ENCODE results near the gene RBM18. TPM values are rescaled to one million over a fixed set of nuclear protein-coding genes. Genes with fewer than 3 reads are reported as not detected.

Gene RBM18
- total and polyA plus RNA-seq, 2 experiments from 2014 or later, result 9.3 to 25.5 TPM

DNA sequence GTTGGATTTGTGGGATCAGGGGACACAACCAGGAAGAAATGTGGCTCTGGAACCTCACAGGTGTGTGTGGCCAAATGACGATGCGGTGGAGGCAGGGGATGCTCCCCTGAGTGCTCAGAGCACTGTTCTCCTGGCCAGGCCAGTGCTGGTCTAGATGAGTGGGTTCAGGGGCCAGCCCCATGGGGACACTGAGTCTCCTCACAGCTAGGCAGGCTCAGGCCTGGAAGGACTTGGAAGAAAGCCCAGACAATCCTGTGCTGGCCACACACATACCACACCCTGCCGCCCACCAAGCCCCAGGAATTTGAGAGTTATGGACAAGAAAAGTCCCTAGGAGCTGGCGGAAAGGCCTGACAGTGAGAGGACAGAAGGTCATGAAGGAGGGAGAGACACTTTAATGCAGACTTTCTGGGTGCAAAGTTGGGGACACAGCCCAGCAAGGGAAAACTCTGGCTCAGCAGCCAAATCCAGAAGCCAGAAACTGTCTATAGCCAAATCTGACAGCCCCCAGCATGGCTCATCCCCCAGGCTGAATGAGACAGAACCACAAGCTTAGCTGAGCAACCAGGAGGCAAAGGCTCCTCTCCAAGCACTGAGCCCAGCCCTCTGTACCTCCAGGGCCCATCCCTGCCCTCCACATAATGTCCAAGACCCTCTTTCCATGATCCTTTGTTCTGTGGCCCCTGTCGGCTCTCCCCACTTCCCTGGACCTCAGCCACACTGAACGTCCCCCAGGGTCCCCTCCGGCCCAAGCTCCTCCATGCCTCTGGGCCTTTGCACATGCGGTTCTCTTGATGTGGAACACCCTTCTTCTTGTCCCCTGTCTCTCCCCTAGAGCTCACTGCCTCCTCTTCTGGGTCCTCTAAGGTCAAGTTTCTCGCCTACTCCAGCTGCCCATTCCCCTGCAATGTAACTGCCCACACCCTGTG, 58.3 kb downstream of the RBM18 start:
- H4K20me1 ChIP-seq (replicated peaks; ENCODE audit: insufficient read depth), result no peaks in the 10 kb centered on the region
- no peak overlapping the region for H3K4me2 ChIP-seq
- TF ChIP-seq ZNF114 (CRISPR knock-in tag; IDR thresholded peaks at IDR 0.05) (no peak), EZH2phosphoT487 (IDR thresholded peaks at IDR 0.05; ENCODE audit: unreplicated experiment) (no peak), CREB1 (CRISPR knock-in tag; IDR thresholded peaks at IDR 0.05; ENCODE audit: low read depth) (no peak), EZH2 (IDR thresholded peaks at IDR 0.05; ENCODE audit: low read depth, unreplicated experiment) (no peak), NANOG (IDR thresholded peaks at IDR 0.05; ENCODE audit: borderline replicate concordance) (no peak), JUNB (IDR thresholded peaks at IDR 0.05; ENCODE audit: unreplicated experiment) (no peak), ZNF331 (CRISPR knock-in tag; IDR thresholded peaks at IDR 0.05; ENCODE audit: low read depth) (no peak), STAT1 (IDR thresholded peaks at IDR 0.05; ENCODE audit: unreplicated experiment) (no peak), POLR2AphosphoS5 (IDR thresholded peaks at IDR 0.05; ENCODE audit: low read depth) (no peak)
- TF ChIP-seq, protein P1, sequence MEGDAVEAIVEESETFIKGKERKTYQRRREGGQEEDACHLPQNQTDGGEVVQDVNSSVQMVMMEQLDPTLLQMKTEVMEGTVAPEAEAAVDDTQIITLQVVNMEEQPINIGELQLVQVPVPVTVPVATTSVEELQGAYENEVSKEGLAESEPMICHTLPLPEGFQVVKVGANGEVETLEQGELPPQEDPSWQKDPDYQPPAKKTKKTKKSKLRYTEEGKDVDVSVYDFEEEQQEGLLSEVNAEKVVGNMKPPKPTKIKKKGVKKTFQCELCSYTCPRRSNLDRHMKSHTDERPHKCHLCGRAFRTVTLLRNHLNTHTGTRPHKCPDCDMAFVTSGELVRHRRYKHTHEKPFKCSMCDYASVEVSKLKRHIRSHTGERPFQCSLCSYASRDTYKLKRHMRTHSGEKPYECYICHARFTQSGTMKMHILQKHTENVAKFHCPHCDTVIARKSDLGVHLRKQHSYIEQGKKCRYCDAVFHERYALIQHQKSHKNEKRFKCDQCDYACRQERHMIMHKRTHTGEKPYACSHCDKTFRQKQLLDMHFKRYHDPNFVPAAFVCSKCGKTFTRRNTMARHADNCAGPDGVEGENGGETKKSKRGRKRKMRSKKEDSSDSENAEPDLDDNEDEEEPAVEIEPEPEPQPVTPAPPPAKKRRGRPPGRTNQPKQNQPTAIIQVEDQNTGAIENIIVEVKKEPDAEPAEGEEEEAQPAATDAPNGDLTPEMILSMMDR (conservative IDR thresholded peaks at IDR 0.05; ENCODE audit: low read depth in 2 of 2), result no peak
- TF ChIP-seq, protein P2, sequence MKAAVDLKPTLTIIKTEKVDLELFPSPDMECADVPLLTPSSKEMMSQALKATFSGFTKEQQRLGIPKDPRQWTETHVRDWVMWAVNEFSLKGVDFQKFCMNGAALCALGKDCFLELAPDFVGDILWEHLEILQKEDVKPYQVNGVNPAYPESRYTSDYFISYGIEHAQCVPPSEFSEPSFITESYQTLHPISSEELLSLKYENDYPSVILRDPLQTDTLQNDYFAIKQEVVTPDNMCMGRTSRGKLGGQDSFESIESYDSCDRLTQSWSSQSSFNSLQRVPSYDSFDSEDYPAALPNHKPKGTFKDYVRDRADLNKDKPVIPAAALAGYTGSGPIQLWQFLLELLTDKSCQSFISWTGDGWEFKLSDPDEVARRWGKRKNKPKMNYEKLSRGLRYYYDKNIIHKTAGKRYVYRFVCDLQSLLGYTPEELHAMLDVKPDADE (IDR thresholded peaks at IDR 0.05), result no peak
- TF ChIP-seq, protein P3, sequence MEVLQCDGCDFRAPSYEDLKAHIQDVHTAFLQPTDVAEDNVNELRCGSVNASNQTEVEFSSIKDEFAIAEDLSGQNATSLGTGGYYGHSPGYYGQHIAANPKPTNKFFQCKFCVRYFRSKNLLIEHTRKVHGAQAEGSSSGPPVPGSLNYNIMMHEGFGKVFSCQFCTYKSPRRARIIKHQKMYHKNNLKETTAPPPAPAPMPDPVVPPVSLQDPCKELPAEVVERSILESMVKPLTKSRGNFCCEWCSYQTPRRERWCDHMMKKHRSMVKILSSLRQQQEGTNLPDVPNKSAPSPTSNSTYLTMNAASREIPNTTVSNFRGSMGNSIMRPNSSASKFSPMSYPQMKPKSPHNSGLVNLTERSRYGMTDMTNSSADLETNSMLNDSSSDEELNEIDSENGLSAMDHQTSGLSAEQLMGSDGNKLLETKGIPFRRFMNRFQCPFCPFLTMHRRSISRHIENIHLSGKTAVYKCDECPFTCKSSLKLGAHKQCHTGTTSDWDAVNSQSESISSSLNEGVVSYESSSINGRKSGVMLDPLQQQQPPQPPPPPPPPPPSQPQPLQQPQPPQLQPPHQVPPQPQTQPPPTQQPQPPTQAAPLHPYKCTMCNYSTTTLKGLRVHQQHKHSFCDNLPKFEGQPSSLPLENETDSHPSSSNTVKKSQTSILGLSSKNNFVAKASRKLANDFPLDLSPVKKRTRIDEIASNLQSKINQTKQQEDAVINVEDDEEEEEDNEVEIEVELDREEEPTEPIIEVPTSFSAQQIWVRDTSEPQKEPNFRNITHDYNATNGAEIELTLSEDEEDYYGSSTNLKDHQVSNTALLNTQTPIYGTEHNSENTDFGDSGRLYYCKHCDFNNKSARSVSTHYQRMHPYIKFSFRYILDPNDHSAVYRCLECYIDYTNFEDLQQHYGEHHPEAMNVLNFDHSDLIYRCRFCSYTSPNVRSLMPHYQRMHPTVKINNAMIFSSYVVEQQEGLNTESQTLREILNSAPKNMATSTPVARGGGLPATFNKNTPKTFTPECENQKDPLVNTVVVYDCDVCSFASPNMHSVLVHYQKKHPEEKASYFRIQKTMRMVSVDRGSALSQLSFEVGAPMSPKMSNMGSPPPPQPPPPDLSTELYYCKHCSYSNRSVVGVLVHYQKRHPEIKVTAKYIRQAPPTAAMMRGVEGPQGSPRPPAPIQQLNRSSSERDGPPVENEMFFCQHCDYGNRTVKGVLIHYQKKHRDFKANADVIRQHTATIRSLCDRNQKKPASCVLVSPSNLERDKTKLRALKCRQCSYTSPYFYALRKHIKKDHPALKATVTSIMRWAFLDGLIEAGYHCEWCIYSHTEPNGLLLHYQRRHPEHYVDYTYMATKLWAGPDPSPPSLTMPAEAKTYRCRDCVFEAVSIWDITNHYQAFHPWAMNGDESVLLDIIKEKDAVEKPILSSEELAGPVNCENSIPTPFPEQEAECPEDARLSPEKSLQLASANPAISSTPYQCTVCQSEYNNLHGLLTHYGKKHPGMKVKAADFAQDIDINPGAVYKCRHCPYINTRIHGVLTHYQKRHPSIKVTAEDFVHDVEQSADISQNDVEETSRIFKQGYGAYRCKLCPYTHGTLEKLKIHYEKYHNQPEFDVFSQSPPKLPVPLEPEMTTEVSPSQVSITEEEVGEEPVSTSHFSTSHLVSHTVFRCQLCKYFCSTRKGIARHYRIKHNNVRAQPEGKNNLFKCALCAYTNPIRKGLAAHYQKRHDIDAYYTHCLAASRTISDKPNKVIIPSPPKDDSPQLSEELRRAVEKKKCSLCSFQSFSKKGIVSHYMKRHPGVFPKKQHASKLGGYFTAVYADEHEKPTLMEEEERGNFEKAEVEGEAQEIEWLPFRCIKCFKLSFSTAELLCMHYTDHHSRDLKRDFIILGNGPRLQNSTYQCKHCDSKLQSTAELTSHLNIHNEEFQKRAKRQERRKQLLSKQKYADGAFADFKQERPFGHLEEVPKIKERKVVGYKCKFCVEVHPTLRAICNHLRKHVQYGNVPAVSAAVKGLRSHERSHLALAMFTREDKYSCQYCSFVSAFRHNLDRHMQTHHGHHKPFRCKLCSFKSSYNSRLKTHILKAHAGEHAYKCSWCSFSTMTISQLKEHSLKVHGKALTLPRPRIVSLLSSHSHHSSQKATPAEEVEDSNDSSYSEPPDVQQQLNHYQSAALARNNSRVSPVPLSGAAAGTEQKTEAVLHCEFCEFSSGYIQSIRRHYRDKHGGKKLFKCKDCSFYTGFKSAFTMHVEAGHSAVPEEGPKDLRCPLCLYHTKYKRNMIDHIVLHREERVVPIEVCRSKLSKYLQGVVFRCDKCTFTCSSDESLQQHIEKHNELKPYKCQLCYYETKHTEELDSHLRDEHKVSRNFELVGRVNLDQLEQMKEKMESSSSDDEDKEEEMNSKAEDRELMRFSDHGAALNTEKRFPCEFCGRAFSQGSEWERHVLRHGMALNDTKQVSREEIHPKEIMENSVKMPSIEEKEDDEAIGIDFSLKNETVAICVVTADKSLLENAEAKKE (CRISPR knock-in tag; IDR thresholded peaks at IDR 0.05), result no peak
- TF ChIP-seq, protein P4, sequence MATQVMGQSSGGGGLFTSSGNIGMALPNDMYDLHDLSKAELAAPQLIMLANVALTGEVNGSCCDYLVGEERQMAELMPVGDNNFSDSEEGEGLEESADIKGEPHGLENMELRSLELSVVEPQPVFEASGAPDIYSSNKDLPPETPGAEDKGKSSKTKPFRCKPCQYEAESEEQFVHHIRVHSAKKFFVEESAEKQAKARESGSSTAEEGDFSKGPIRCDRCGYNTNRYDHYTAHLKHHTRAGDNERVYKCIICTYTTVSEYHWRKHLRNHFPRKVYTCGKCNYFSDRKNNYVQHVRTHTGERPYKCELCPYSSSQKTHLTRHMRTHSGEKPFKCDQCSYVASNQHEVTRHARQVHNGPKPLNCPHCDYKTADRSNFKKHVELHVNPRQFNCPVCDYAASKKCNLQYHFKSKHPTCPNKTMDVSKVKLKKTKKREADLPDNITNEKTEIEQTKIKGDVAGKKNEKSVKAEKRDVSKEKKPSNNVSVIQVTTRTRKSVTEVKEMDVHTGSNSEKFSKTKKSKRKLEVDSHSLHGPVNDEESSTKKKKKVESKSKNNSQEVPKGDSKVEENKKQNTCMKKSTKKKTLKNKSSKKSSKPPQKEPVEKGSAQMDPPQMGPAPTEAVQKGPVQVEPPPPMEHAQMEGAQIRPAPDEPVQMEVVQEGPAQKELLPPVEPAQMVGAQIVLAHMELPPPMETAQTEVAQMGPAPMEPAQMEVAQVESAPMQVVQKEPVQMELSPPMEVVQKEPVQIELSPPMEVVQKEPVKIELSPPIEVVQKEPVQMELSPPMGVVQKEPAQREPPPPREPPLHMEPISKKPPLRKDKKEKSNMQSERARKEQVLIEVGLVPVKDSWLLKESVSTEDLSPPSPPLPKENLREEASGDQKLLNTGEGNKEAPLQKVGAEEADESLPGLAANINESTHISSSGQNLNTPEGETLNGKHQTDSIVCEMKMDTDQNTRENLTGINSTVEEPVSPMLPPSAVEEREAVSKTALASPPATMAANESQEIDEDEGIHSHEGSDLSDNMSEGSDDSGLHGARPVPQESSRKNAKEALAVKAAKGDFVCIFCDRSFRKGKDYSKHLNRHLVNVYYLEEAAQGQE (IDR thresholded peaks at IDR 0.05; ENCODE audit: unreplicated experiment), result no peak
- H3K27me3 ChIP-seq (ENCODE audit: insufficient read depth), result peaks cover 10% of the 10 kb centered on the region
- no peak for DNase-seq (ENCODE audit: low spot score)
- no peak overlapping the region for H2AFZ ChIP-seq
- no peak overlapping the region for H3K27ac Mint-ChIP-seq
- no peak overlapping the region for H3K4me3 ChIP-seq
- H3K9me3 Mint-ChIP-seq, result no peaks in the 10 kb centered on the region
- H3K4me1 ChIP-seq (ENCODE audit: insufficient read depth), result peaks cover 13% of the 10 kb centered on the region
- no peaks in the 10 kb centered on the region for H3K79me2 ChIP-seq (replicated peaks; ENCODE audit: insufficient read depth)
- H3K36me3 ChIP-seq (ENCODE audit: insufficient read depth), result no peaks in the 10 kb centered on the region
- no peak for ATAC-seq
- no peaks in the 10 kb centered on the region for H3F3A ChIP-seq (replicated peaks; ENCODE audit: low read depth)
- H3K4me3 Mint-ChIP-seq, result no peak overlapping the region
- no peaks in the 10 kb centered on the region; the same call in 2 of the 3 replicates for H3K36me3 Mint-ChIP-seq (ENCODE audit: low read depth)
- no peak overlapping the region for H3K27ac ChIP-seq (ENCODE audit: low read depth)
- peaks cover 11% of the 10 kb centered on the region for H3K27me3 Mint-ChIP-seq (ENCODE audit: insufficient read depth, low read depth, poor library complexity)
- peaks cover 14% of the 10 kb centered on the region for H3K4me1 Mint-ChIP-seq
- H3K9me2 ChIP-seq (ENCODE audit: insufficient read depth), result 0 out of 2 replicates have a peak, but pooled peaks cover 5% of the 10 kb centered on the region

Measured in GM23338 (cell line).